IMR-90 (cell line): ENCODE measurements around the gene UGT1A4. TPM values are rescaled to one million over a fixed set of nuclear protein-coding genes. Genes with fewer than 3 reads are reported as not detected.

ENCODE experiments used
- ATAC-seq: fragments of 200-7000 bp; cut with Tn5 transposase; 2 replicates; pipeline ENCODE4 v1.9.1; 2020; ENCODE audit warnings: low read depth, mild to moderate bottlenecking, moderate library complexity
- BruUV-seq: library from RNA; stranded (reverse); fragments of 400-500 nt; replicated peaks from 2 replicates; lab custom pipeline; 2021; lab: Mats Ljungman, UMichigan
- CTCF ChIA-PET: fragments of 300-600 bp; formaldehyde crosslinking; extraction: SDS; loops from one replicate; lab custom pipeline; 2021; ENCODE audit warnings: antibody characterized with exemption; lab: Yijun Ruan, JAX
- POLR2A ChIA-PET: fragments of 300-600 bp; sonication (Branson Sonifier 250); formaldehyde crosslinking; loops from one replicate; lab custom pipeline; 2022; ENCODE audit warnings: antibody characterized with exemption; ENCODE audit not compliant: unreplicated experiment; lab: Charles Lee
- DNase-seq: peaks from one replicate; pipeline ENCODE4 v3.0.0; 2013
- H2AFZ ChIP-seq: replicated peaks from 2 replicates; pipeline ENCODE3; 2013; ENCODE audit warnings: low read length, mild to moderate bottlenecking; ENCODE audit not compliant: poor library complexity
- H2AK5ac ChIP-seq: 2 replicates; pipeline ENCODE4 v1.6.1; 2013; ENCODE audit warnings: low read depth, low read length, inconsistent platforms
- H2AK9ac ChIP-seq: replicated peaks from 2 replicates; pipeline ENCODE3; 2013; ENCODE audit warnings: mild to moderate bottlenecking, low read depth, low read length, moderate library complexity; ENCODE audit not compliant: poor library complexity
- H2BK120ac ChIP-seq: 2 replicates; pipeline ENCODE4 v1.6.1; 2013; ENCODE audit warnings: low read depth, low read length, inconsistent platforms
- H2BK15ac ChIP-seq: 3 replicates; pipeline ENCODE4 v1.6.1; 2013; ENCODE audit warnings: low read depth, low read length, inconsistent platforms
- H2BK20ac ChIP-seq: 2 replicates; pipeline ENCODE4 v1.6.1; 2013; ENCODE audit warnings: low read depth, mild to moderate bottlenecking, inconsistent platforms, low read length, moderate library complexity
- H2BK5ac ChIP-seq: 2 replicates; pipeline ENCODE4 v1.6.1; 2013; ENCODE audit warnings: mild to moderate bottlenecking, low read depth, low read length, inconsistent platforms; ENCODE audit not compliant: poor library complexity, severe bottlenecking
- H3K14ac ChIP-seq: replicated peaks from 2 replicates; pipeline ENCODE4 v1.6.1; 2013; ENCODE audit warnings: low read depth, low read length, inconsistent platforms
- H3K18ac ChIP-seq: 2 replicates; pipeline ENCODE4 v1.6.1; 2013; ENCODE audit warnings: low read depth, low read length, control low read depth
- H3K23ac ChIP-seq: 2 replicates; pipeline ENCODE4 v1.6.1; 2013; ENCODE audit warnings: low read depth, low read length, inconsistent platforms
- H3K27ac ChIP-seq: 2 replicates; pipeline ENCODE4 v1.5.1; 2013; ENCODE audit warnings: mild to moderate bottlenecking, control low read depth, low read length; ENCODE audit not compliant: insufficient read depth
- H3K27me3 ChIP-seq: 2 replicates; pipeline ENCODE4 v1.6.1; 2013; ENCODE audit warnings: low read length; ENCODE audit not compliant: control insufficient read depth, insufficient read depth
- H3K36me3 ChIP-seq: 2 replicates; pipeline ENCODE4 v1.6.1; 2013; ENCODE audit warnings: low read length, mixed read lengths; ENCODE audit not compliant: control insufficient read depth, insufficient read depth
- H3K4ac ChIP-seq: 2 replicates; pipeline ENCODE4 v1.6.1; 2013; ENCODE audit warnings: low read depth, low read length, inconsistent platforms
- H3K4me1 ChIP-seq: 2 replicates; pipeline ENCODE4 v1.6.1; 2013; ENCODE audit warnings: low read length, mixed read lengths; ENCODE audit not compliant: control insufficient read depth, insufficient read depth
- H3K4me2 ChIP-seq: 2 replicates; pipeline ENCODE4 v1.6.1; 2013; ENCODE audit warnings: low read depth, mild to moderate bottlenecking, control low read depth, low read length, moderate library complexity
- H3K4me3 ChIP-seq: 2 replicates; pipeline ENCODE4 v1.5.1; 2013; ENCODE audit warnings: low read depth, mild to moderate bottlenecking, control low read depth, low read length, moderate library complexity; ENCODE audit not compliant: insufficient read depth
- H3K56ac ChIP-seq: 2 replicates; pipeline ENCODE4 v1.6.1; 2013; ENCODE audit warnings: low read length, inconsistent platforms; ENCODE audit not compliant: insufficient read depth; ENCODE audit errors: extremely low read depth
- H3K79me1 ChIP-seq, 2 experiments: 2 replicates each; pipeline ENCODE4 v1.6.1; 2013; ENCODE audit warnings: low read length in 2 of 2, inconsistent platforms in 1 of 2, low read depth in 1 of 2
- H3K9ac ChIP-seq: 2 replicates; pipeline ENCODE4 v1.6.1; 2013; ENCODE audit warnings: low read depth, low read length, control low read depth
- H3K9me1 ChIP-seq: 2 replicates; pipeline ENCODE4 v1.6.1; 2013; ENCODE audit warnings: low read length, inconsistent platforms; ENCODE audit not compliant: insufficient read depth
- H3K9me3 ChIP-seq: 2 replicates; pipeline ENCODE4 v1.6.1; 2013; ENCODE audit warnings: low read length; ENCODE audit not compliant: control insufficient read depth, insufficient read depth
- H4K20me1 ChIP-seq: 2 replicates; pipeline ENCODE4 v1.6.1; 2013; ENCODE audit warnings: low read length, inconsistent platforms; ENCODE audit not compliant: insufficient read depth
- H4K5ac ChIP-seq: 2 replicates; pipeline ENCODE4 v1.6.1; 2013; ENCODE audit warnings: mild to moderate bottlenecking, low read depth, low read length, control low read depth
- H4K8ac ChIP-seq, 2 experiments: 2 replicates each; pipeline ENCODE4 v1.6.1; 2013; ENCODE audit warnings: low read depth in 2 of 2, low read length in 2 of 2, control low read depth in 1 of 2, inconsistent platforms in 1 of 2
- H4K91ac ChIP-seq: 2 replicates; pipeline ENCODE4 v1.6.1; 2013; ENCODE audit warnings: low read depth, low read length, inconsistent platforms; ENCODE audit not compliant: insufficient read depth
- BHLHE40 ChIP-seq: fragments of 150-350 bp; IDR thresholded peaks from 2 replicates; pipeline ENCODE4 v1.6.1; 2016; ENCODE audit warnings: mild to moderate bottlenecking, low read depth, low read length
- POLR2A ChIP-seq: IDR thresholded peaks from 2 replicates; pipeline ENCODE4 v1.6.1; 2012; ENCODE audit warnings: mild to moderate bottlenecking, low read depth, low read length
- USF2 ChIP-seq: fragments of 150-350 bp; IDR thresholded peaks from 2 replicates; pipeline ENCODE4 v1.6.1; 2017; ENCODE audit warnings: mild to moderate bottlenecking, antibody characterized with exemption, low read length, low read depth
- dilution Hi-C: fragments of 300-500 bp; cut with HindIII; formaldehyde crosslinking; loops from one replicate; pipeline ENCODE4 v1.14.3; 2018; ENCODE audit warnings: low sequenced_read_pairs; ENCODE audit not compliant: unreplicated experiment
- in situ Hi-C: fragments of 300-500 bp; cut with MboI; formaldehyde crosslinking; loops from 3 replicates; pipeline ENCODE4 v1.14.3; 2019; ENCODE audit warnings: low sequenced_read_pairs, inconsistent platforms, mixed read lengths
- intact Hi-C: fragments of 100-400 bp; cut with micrococcal nuclease; formaldehyde crosslinking; loops from 2 replicates; pipeline ENCODE4 v1.10.0; 2022
- polyA plus RNA-seq, 3 experiments: library from polyadenylated mRNA; depleted of rRNA; stranded (reverse); fragments of >200 nt; gene quantifications; 2 replicates each; pipeline ENCODE4 v1.2.3, GENCODE V29; 2012; ENCODE audit warnings: low replicate concordance in 1 of 3
- total RNA-seq: library from RNA; depleted of rRNA; stranded (reverse); fragments of >200 nt; gene quantifications from 2 replicates; pipeline ENCODE4 v1.2.3, GENCODE V29; 2012
- TF ChIP-seq, protein P1 (sequence below): fragments of 150-350 bp; IDR thresholded peaks from 2 replicates; pipeline ENCODE4 v1.6.1; 2016; ENCODE audit warnings: low read depth, mild to moderate bottlenecking, low read length, moderate library complexity, borderline replicate concordance

The UGT1A4 gene
- total and polyA plus RNA-seq, 2 of the 4 experiments (the other 2 are of a cell fraction), result not detected

GRCh38 chr2:233758141-233758540 lies 39.6 kb downstream of the UGT1A4 start:
- Histone ChIP-seq H2BK5ac (no peak overlapping the region), H3K27me3 (no peaks in the 10 kb centered on the region), H4K5ac (no peak overlapping the region), H3K9me3 (no peaks in the 10 kb centered on the region), H2BK120ac (no peak overlapping the region), H3K4ac (no peak overlapping the region), H3K27ac (no peak overlapping the region), H4K20me1 (no peaks in the 10 kb centered on the region), H4K91ac (no peak overlapping the region), H2BK15ac (no peak overlapping the region), H3K4me3 (no peak overlapping the region), H3K36me3 (no peaks in the 10 kb centered on the region), H2AK9ac (no peak overlapping the region), H2BK20ac (no peak overlapping the region), H3K9ac (no peak overlapping the region), H4K8ac (no peak overlapping the region), H3K56ac (no peak overlapping the region), H3K14ac (no peak overlapping the region), H3K79me1 (no peaks in the 10 kb centered on the region), H2AFZ (no peak overlapping the region), H3K23ac (no peak overlapping the region), H3K18ac (no peak overlapping the region), H3K9me1 (no peaks in the 10 kb centered on the region), H3K4me2 (no peak overlapping the region), H2AK5ac (no peak overlapping the region), H3K4me1 (peaks cover 3% of the 10 kb centered on the region)
- intact Hi-C loops (no loop called here), in situ Hi-C loops (no loop called here), dilution Hi-C loops (no loop called here)
- ATAC-seq (no peak), DNase-seq (no peak)
- BruUV-seq, result no TSS peak
- ChIA-PET CTCF (no interaction called here), POLR2A (no interaction called here)
- TF ChIP-seq, protein P1, sequence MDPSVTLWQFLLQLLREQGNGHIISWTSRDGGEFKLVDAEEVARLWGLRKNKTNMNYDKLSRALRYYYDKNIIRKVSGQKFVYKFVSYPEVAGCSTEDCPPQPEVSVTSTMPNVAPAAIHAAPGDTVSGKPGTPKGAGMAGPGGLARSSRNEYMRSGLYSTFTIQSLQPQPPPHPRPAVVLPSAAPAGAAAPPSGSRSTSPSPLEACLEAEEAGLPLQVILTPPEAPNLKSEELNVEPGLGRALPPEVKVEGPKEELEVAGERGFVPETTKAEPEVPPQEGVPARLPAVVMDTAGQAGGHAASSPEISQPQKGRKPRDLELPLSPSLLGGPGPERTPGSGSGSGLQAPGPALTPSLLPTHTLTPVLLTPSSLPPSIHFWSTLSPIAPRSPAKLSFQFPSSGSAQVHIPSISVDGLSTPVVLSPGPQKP, result no peak
- TF ChIP-seq BHLHE40, result no peak
- no peak for TF ChIP-seq USF2
- TF ChIP-seq POLR2A, result no peak
